CD14-positive monocyte (primary cell): ENCODE data around the gene RELN. TPM values are rescaled to one million over a fixed set of nuclear protein-coding genes. Genes with fewer than 3 reads are reported as not detected.

Experiments used
- DNase-seq, 3 donors: peaks; one replicate each; pipeline ENCODE4 v3.0.0-alpha.2; 2011 to 2022
- H2AFZ ChIP-seq: 2 replicates; pipeline ENCODE4 v1.6.0; 2012; ENCODE audit warnings: mild to moderate bottlenecking, low read depth, low read length, inconsistent platforms; ENCODE audit not compliant: insufficient read depth, poor library complexity, severe bottlenecking
- H3K27ac ChIP-seq, 2 donors: 1 replicate in 1 of 2; 2 replicates in 1 of 2; pipeline ENCODE4 v1.5.1; 2012 to 2013; ENCODE audit warnings: low read length in 2 of 2, control low read depth in 1 of 2, inconsistent platforms in 1 of 2, low read depth in 1 of 2, mild to moderate bottlenecking in 1 of 2
- H3K27me3 ChIP-seq, 2 donors: one replicate each; pipeline versions ENCODE4 v1.6.0 to v1.6.1; 2011 to 2013; ENCODE audit warnings: low read length in 2 of 2; ENCODE audit not compliant: control insufficient read depth in 2 of 2, insufficient read depth in 2 of 2
- H3K36me3 ChIP-seq, 2 donors: replicated peaks in 1 of 2; 1 replicate in 1 of 2; 2 replicates in 1 of 2; pipeline versions ENCODE4 v1.5.1 to v1.6.1; 2012 to 2013; ENCODE audit warnings: low read length in 2 of 2, control low read depth in 1 of 2, inconsistent platforms in 1 of 2, mild to moderate bottlenecking in 1 of 2; ENCODE audit not compliant: insufficient read depth in 2 of 2, control insufficient read depth in 1 of 2
- H3K4me1 ChIP-seq, 2 donors: 1 replicate in 1 of 2; 2 replicates in 1 of 2; pipeline versions ENCODE4 v1.5.1 to v1.6.1; 2012 to 2013; ENCODE audit warnings: low read length in 2 of 2, control low read depth in 1 of 2, inconsistent platforms in 1 of 2, mild to moderate bottlenecking in 1 of 2, moderate library complexity in 1 of 2; ENCODE audit not compliant: insufficient read depth in 2 of 2, control insufficient read depth in 1 of 2
- H3K4me2 ChIP-seq: replicated peaks from 2 replicates; pipeline ENCODE3; 2012; ENCODE audit warnings: low read length, moderate library complexity, mild to moderate bottlenecking; ENCODE audit not compliant: poor library complexity, severe bottlenecking; ENCODE audit errors: extremely low read depth
- H3K4me3 ChIP-seq, 3 experiments: fragments of 200-600 bp in 1 of 3; sonication (generic) in 1 of 3; replicated peaks in 1 of 3; 1 replicate in 2 of 3; 2 replicates in 1 of 3; pipeline ENCODE4 v1.5.1; 2011 to 2013; ENCODE audit warnings: low read length in 3 of 3, mild to moderate bottlenecking in 3 of 3, control low read depth in 2 of 3, low read depth in 2 of 3, inconsistent platforms in 1 of 3, moderate library complexity in 1 of 3
- H3K79me2 ChIP-seq: 2 replicates; pipeline ENCODE4 v1.6.0; 2012; ENCODE audit warnings: mild to moderate bottlenecking, control low read depth, inconsistent platforms, low read length, moderate library complexity; ENCODE audit not compliant: insufficient read depth
- H3K9ac ChIP-seq: 2 replicates; pipeline ENCODE4 v1.6.0; 2017; ENCODE audit warnings: low read length, mild to moderate bottlenecking; ENCODE audit not compliant: insufficient read depth, poor library complexity, severe bottlenecking
- H3K9me3 ChIP-seq, 2 donors: replicated peaks in 1 of 2; 1 replicate in 1 of 2; 2 replicates in 1 of 2; pipeline versions ENCODE4 v1.5.1 to v1.6.1; 2012 to 2013; ENCODE audit warnings: low read length in 2 of 2, control low read depth in 1 of 2; ENCODE audit not compliant: control insufficient read depth in 1 of 2, insufficient read depth in 1 of 2
- H4K20me1 ChIP-seq: 2 replicates; pipeline ENCODE4 v1.6.0; 2012; ENCODE audit warnings: mild to moderate bottlenecking, low read length, control low read depth, moderate library complexity; ENCODE audit not compliant: insufficient read depth
- H3K27ac Mint-ChIP-seq, 7 donors: one replicate each; pipeline ENCODE4 v1.8.0; 2020; ENCODE audit warnings: mild to moderate bottlenecking in 7 of 7, mixed read lengths in 7 of 7, moderate library complexity in 6 of 7, inconsistent platforms in 2 of 7
- H3K27me3 Mint-ChIP-seq, 3 donors: one replicate each; pipeline ENCODE4 v1.8.0; 2021 to 2022; ENCODE audit warnings: low read depth in 3 of 3, mild to moderate bottlenecking in 3 of 3, mixed read lengths in 3 of 3, moderate library complexity in 3 of 3, inconsistent platforms in 1 of 3
- H3K36me3 Mint-ChIP-seq, 2 donors: one replicate each; pipeline ENCODE4 v1.8.0; 2020; ENCODE audit warnings: mixed read lengths in 2 of 2, inconsistent platforms in 1 of 2, mild to moderate bottlenecking in 1 of 2
- H3K4me1 Mint-ChIP-seq: one replicate; pipeline ENCODE4 v1.8.0; 2020; ENCODE audit warnings: mild to moderate bottlenecking, mixed read lengths
- H3K4me3 Mint-ChIP-seq, 2 donors: one replicate each; pipeline ENCODE4 v1.8.0; 2020; ENCODE audit warnings: mild to moderate bottlenecking in 2 of 2, mixed read lengths in 2 of 2, moderate library complexity in 1 of 2
- H3K9me3 Mint-ChIP-seq, 7 donors: one replicate each; pipeline ENCODE4 v1.8.0; 2020 to 2022; ENCODE audit warnings: mixed read lengths in 7 of 7, mild to moderate bottlenecking in 6 of 7, moderate library complexity in 6 of 7, inconsistent platforms in 2 of 7
- CTCF ChIP-seq: fragments of 200-600 bp; IDR thresholded peaks from one replicate; pipeline ENCODE4 v1.8.0; 2022; ENCODE audit warnings: antibody characterized with exemption, mild to moderate bottlenecking
- WGBS: methylation state at CpG from one replicate; pipeline ENCODE4 v1.1.5; 2013; ENCODE audit warnings: missing lambda C conversion rate; ENCODE audit not compliant: insufficient coverage; 5-methylcytosine and 5-hydroxymethylcytosine counted together
- intact Hi-C, 2 donors: fragments of 100-400 bp; cut with micrococcal nuclease; formaldehyde crosslinking; loops; one replicate each; pipeline versions ENCODE4 v1.15.0 to v1.15.1; 2023
- polyA plus RNA-seq, 3 donors: library from polyadenylated mRNA; depleted of rRNA in 1 of 3; unstranded in 2 of 3; stranded (reverse) in 1 of 3; fragments of 300-500 nt in 2 of 3; fragments of >200 nt in 1 of 3; fragmentation: Illumina TruSeq in 2 of 3; gene quantifications; 1 replicate in 2 of 3; 2 replicates in 1 of 3; pipeline ENCODE4 v1.2.3, GENCODE V29; 2012 to 2021

The RELN gene
- polyA plus RNA-seq, 3 donors: not detected

- Histone ChIP-seq H3K27me3 (no peaks in the 10 kb centered on the region), H3K79me2 (no peaks in the 10 kb centered on the region), H2AFZ (no peak overlapping the region), H3K4me2 (no peak overlapping the region), H3K27ac (no peak overlapping the region), H3K4me3 (no peak overlapping the region), H4K20me1 (no peaks in the 10 kb centered on the region), H3K36me3 (no peaks in the 10 kb centered on the region), H3K9me3 (no peaks in the 10 kb centered on the region), H3K4me1 (no peaks in the 10 kb centered on the region), H3K9ac (no peak overlapping the region)
- no CpG with 5 or more reads among the region's 1 CpG for WGBS
- Mint-ChIP-seq H3K9me3 (peaks cover 0 to 3% (median 0%) of the 10 kb centered on the region in 7 donors), H3K4me3 (no peak overlapping the region), H3K4me1 (no peaks in the 10 kb centered on the region), H3K36me3 (no peaks in the 10 kb centered on the region), H3K27me3 (no peaks in the 10 kb centered on the region), H3K27ac (no peak overlapping the region)
- no peak for TF ChIP-seq CTCF
- no peak for DNase-seq
- intact Hi-C loops: no loop called here
Observed at GRCh38 chr7:103921692-103922091, 67.8 kb downstream of the RELN start.

- Histone ChIP-seq H2AFZ (no peak overlapping the region), H3K4me1 (no peaks in the 10 kb centered on the region), H3K27me3 (no peaks in the 10 kb centered on the region), H3K4me2 (no peak overlapping the region), H3K9me3 (no peaks in the 10 kb centered on the region), H3K4me3 (no peak overlapping the region), H4K20me1 (no peaks in the 10 kb centered on the region), H3K27ac (no peak overlapping the region), H3K79me2 (no peaks in the 10 kb centered on the region), H3K9ac (no peak overlapping the region), H3K36me3 (no peaks in the 10 kb centered on the region)
- no peak for TF ChIP-seq CTCF
- Mint-ChIP-seq H3K9me3 (peaks cover 0 to 3% (median 0%) of the 10 kb centered on the region in 7 donors), H3K36me3 (no peaks in the 10 kb centered on the region), H3K4me1 (no peaks in the 10 kb centered on the region), H3K27ac (no peak overlapping the region), H3K4me3 (no peak overlapping the region), H3K27me3 (no peaks in the 10 kb centered on the region)
- intact Hi-C loops: no loop called here
- DNase-seq: no peak
- 13% methylated on average over 4 of the region's 8 CpGs for WGBS
Observed at GRCh38 chr7:103919272-103919868, 70.1 kb downstream of the RELN start.
